Measurements from ENCODE around the gene EI24.

Gene EI24

DNA sequence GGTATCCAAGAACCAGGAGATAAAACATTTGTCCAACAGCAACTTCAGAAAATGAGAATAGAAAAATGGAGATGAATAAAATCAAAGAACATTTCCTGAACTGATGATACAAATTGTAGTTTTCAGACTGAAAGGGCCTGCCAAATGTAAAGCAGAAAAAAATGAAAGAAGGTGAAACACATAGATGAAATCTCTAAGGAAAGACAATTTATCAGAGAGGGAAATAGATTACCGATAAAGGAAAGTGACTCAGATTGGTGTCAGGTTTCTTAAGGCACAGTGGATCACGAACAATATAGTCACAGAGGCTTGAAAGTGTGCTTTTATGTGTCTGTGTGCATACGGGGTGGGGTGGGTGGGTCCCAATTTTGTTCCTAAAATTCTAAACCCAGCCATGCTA is 19.2 kb downstream of the EI24 start:
- Histone ChIP-seq H3K9me2 (replicated peaks; ENCODE audit: insufficient read depth, low read length) (no peaks in the 10 kb centered on the region), H3K4me3 (ENCODE audit: insufficient read depth, low read length, poor library complexity, severe bottlenecking) (no peak overlapping the region), H3K27ac (ENCODE audit: low read depth, low read length) (no peak overlapping the region), H3K36me3 (ENCODE audit: low read length) (no peaks in the 10 kb centered on the region), H3K9ac (ENCODE audit: low read length) (no peak overlapping the region), H3K79me2 (ENCODE audit: insufficient read depth, low read length) (peaks cover 8% of the 10 kb centered on the region), H3K9me3 (ENCODE audit: insufficient read depth, low read length) (no peaks in the 10 kb centered on the region), H3K27me3 (ENCODE audit: low read length) (no peaks in the 10 kb centered on the region), H3K4me2 (ENCODE audit: low read depth, low read length, poor library complexity, severe bottlenecking) (no peak overlapping the region), H2AFZ (ENCODE audit: low read depth, low read length, severe bottlenecking) (no peak overlapping the region), H4K20me1 (ENCODE audit: low read depth, low read length) (no peaks in the 10 kb centered on the region), H3F3A (ENCODE audit: insufficient read depth) (no peaks in the 10 kb centered on the region; the same call in 1 of the 2 replicates)
- no peak for TF ChIP-seq EZH2phosphoT487 (conservative IDR thresholded peaks at IDR 0.05; ENCODE audit: low read length)
- TF ChIP-seq, protein P1, sequence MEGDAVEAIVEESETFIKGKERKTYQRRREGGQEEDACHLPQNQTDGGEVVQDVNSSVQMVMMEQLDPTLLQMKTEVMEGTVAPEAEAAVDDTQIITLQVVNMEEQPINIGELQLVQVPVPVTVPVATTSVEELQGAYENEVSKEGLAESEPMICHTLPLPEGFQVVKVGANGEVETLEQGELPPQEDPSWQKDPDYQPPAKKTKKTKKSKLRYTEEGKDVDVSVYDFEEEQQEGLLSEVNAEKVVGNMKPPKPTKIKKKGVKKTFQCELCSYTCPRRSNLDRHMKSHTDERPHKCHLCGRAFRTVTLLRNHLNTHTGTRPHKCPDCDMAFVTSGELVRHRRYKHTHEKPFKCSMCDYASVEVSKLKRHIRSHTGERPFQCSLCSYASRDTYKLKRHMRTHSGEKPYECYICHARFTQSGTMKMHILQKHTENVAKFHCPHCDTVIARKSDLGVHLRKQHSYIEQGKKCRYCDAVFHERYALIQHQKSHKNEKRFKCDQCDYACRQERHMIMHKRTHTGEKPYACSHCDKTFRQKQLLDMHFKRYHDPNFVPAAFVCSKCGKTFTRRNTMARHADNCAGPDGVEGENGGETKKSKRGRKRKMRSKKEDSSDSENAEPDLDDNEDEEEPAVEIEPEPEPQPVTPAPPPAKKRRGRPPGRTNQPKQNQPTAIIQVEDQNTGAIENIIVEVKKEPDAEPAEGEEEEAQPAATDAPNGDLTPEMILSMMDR (IDR thresholded peaks at IDR 0.05; ENCODE audit: insufficient read depth, low read length, poor library complexity, severe bottlenecking): no peak

DNA sequence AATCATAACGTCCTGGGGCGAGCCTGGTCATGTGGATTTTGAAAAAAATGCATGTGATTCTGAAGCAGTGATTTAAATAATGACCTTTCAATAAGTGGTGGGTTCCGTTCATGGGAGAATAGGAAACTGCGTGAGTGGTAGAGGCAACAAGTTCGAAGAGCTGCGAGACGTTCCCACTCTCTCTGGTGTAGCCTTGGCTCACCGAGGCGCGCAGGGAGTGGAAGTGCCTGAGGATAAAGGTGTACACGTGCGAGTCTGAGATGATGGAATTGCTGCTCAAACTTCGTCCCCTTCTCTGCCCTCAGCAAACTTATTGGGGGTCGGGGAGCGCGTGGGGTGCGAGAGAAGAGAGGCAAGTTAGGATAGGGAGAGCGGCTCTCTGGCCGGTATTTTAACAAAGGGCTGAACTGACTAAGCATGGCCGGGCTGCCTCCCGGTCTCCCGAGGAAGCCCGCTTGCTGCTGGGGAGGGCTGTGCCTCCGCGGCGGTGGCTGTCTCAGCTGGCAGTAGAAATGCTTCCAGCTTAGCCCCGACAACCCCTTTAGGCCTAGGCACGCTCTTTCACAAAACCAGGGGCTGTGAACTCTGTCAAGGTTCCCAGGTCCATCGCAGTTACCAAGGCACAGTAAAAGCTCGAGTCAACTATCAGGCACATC is 22.5 kb downstream of the EI24 start:
- peak overlapping the region; percentile 86 for H3K9ac ChIP-seq (ENCODE audit: low read length)

DNA sequence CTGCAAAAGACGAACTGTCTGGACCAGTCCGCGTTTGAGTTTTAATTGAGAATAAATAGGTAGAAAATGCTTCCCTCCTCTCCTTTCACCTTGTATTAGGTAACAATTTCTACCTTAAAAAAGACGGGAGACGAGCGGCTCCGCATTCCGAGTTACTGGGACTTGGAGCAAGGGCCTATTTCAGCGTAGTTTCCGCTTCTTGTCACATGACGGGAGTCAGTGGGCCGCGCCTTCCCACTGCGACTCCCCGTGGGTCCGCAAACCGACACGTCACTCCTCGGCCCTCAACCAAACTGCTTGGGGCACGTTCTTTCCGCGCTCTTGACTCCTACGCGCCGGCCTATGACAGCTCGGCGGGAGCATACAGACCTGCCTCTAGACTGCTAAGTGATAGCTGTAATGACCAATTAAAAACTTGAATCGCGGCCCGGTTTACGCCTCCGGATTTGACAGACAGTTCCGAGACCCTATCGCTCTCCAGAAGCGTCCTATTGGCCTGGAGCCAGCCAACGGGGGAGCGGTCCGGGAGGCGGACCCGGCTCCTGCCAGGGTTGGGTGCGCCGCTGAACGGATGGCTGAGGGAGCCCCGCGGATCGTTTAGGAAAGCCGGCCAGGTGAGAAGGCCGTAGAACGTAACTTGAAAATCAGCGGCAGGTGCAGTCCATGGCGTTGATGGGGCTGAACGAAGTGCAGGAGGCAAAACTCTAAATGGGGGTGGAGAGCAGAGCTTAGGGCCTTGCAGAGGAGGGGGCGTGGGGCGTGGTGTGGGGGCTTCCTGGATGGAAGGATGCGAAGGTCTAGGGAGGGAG is 23.2 kb downstream of the EI24 start, which contains the start of gene STT3A:
TSS of gene STT3A (plus strand) at position 548 of the 809 bp plus-strand sequence. CDS start 3,064 bp downstream, outside the sequence.
- Histone ChIP-seq H3K9me2 (replicated peaks; ENCODE audit: insufficient read depth, low read length) (no peaks in the 10 kb centered on the region), H4K20me1 (ENCODE audit: low read depth, low read length) (no peaks in the 10 kb centered on the region), H3K4me2 (ENCODE audit: low read depth, low read length, poor library complexity, severe bottlenecking) (peak within 1 kb of the TSS; percentile 78), H3K9ac (ENCODE audit: low read length) (peak within 1 kb of the TSS; percentile 96), H2AFZ (ENCODE audit: low read depth, low read length, severe bottlenecking) (peak within 1 kb of the TSS; percentile 74), H3F3A (ENCODE audit: insufficient read depth) (no peaks in the 10 kb centered on the region), H3K4me3 (ENCODE audit: insufficient read depth, low read length, poor library complexity, severe bottlenecking) (peak within 1 kb of the TSS; percentile 84), H3K27me3 (ENCODE audit: low read length) (no peaks in the 10 kb centered on the region), H3K36me3 (ENCODE audit: low read length) (no peaks in the 10 kb centered on the region), H3K79me2 (ENCODE audit: insufficient read depth, low read length) (peaks cover 33% of the 10 kb centered on the region), H3K9me3 (ENCODE audit: insufficient read depth, low read length) (no peaks in the 10 kb centered on the region), H3K27ac (ENCODE audit: low read depth, low read length) (peak within 1 kb of the TSS; percentile 60)
- TF ChIP-seq, protein P1 (IDR thresholded peaks at IDR 0.05; ENCODE audit: insufficient read depth, low read length, poor library complexity, severe bottlenecking): no peak
- TF ChIP-seq EZH2phosphoT487 (conservative IDR thresholded peaks at IDR 0.05; ENCODE audit: low read length): no peak

More for the DNA sequence above, 22.5 kb downstream of the EI24 start:
- Histone ChIP-seq H3K9me2 (replicated peaks; ENCODE audit: insufficient read depth, low read length) (no peaks in the 10 kb centered on the region), H3K79me2 (ENCODE audit: insufficient read depth, low read length) (peaks cover 33% of the 10 kb centered on the region), H3K4me3 (ENCODE audit: insufficient read depth, low read length, poor library complexity, severe bottlenecking) (peak overlapping the region; percentile 77), H3F3A (ENCODE audit: insufficient read depth) (no peaks in the 10 kb centered on the region), H3K4me2 (ENCODE audit: low read depth, low read length, poor library complexity, severe bottlenecking) (peak overlapping the region; percentile 73), H3K27ac (ENCODE audit: low read depth, low read length) (peak overlapping the region; percentile 60), H4K20me1 (ENCODE audit: low read depth, low read length) (no peaks in the 10 kb centered on the region), H3K27me3 (ENCODE audit: low read length) (no peaks in the 10 kb centered on the region), H2AFZ (ENCODE audit: low read depth, low read length, severe bottlenecking) (peak overlapping the region; percentile 74), H3K36me3 (ENCODE audit: low read length) (no peaks in the 10 kb centered on the region), H3K9me3 (ENCODE audit: insufficient read depth, low read length) (no peaks in the 10 kb centered on the region)
- no peak for TF ChIP-seq EZH2phosphoT487 (conservative IDR thresholded peaks at IDR 0.05; ENCODE audit: low read length)
- TF ChIP-seq, protein P1 (IDR thresholded peaks at IDR 0.05; ENCODE audit: insufficient read depth, low read length, poor library complexity, severe bottlenecking): no peak
